ENCODE results near the gene ACSL5.

- TF ChIP-seq, protein P1, sequence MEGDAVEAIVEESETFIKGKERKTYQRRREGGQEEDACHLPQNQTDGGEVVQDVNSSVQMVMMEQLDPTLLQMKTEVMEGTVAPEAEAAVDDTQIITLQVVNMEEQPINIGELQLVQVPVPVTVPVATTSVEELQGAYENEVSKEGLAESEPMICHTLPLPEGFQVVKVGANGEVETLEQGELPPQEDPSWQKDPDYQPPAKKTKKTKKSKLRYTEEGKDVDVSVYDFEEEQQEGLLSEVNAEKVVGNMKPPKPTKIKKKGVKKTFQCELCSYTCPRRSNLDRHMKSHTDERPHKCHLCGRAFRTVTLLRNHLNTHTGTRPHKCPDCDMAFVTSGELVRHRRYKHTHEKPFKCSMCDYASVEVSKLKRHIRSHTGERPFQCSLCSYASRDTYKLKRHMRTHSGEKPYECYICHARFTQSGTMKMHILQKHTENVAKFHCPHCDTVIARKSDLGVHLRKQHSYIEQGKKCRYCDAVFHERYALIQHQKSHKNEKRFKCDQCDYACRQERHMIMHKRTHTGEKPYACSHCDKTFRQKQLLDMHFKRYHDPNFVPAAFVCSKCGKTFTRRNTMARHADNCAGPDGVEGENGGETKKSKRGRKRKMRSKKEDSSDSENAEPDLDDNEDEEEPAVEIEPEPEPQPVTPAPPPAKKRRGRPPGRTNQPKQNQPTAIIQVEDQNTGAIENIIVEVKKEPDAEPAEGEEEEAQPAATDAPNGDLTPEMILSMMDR (IDR thresholded peaks at IDR 0.05), result no peak
- TF ChIP-seq POLR2A (IDR thresholded peaks at IDR 0.05), result no peak
Observed at GRCh38 chr10:112390125-112390703, 16.3 kb downstream of the ACSL5 start.

Measured in transverse colon (tissue), 3 donors.